Immature natural killer cell (primary cell): ENCODE data around the gene PATJ. TPM values are rescaled to one million over a fixed set of nuclear protein-coding genes. Genes with fewer than 3 reads are reported as not detected.
"Not testable (repeated sequence)": the region's sequence is repeated elsewhere in the genome, so short reads cannot be mapped to it uniquely, and the experiment has no call there.

Experiments used
- DNase-seq, 3 donors: peaks; one replicate each; pipeline ENCODE4 v3.0.0; 2022; ENCODE audit warnings: mixed read lengths in 1 of 3
- H3K27ac Mint-ChIP-seq, 6 donors: one replicate each; pipeline ENCODE4 v1.8.0; 2020; ENCODE audit warnings: mixed read lengths in 6 of 6, mild to moderate bottlenecking in 5 of 6, inconsistent platforms in 4 of 6, moderate library complexity in 3 of 6
- H3K27me3 Mint-ChIP-seq, 3 donors: one replicate each; pipeline ENCODE4 v1.8.0; 2020 to 2021; ENCODE audit warnings: low read depth in 3 of 3, mild to moderate bottlenecking in 3 of 3, mixed read lengths in 3 of 3, moderate library complexity in 3 of 3, inconsistent platforms in 1 of 3
- H3K36me3 Mint-ChIP-seq, 3 donors: one replicate each; pipeline ENCODE4 v1.8.0; 2020; ENCODE audit warnings: mixed read lengths in 3 of 3, inconsistent platforms in 2 of 3, mild to moderate bottlenecking in 2 of 3
- H3K4me1 Mint-ChIP-seq, 2 donors: one replicate each; pipeline ENCODE4 v1.8.0; 2020; ENCODE audit warnings: inconsistent platforms in 2 of 2, mild to moderate bottlenecking in 2 of 2, mixed read lengths in 2 of 2, moderate library complexity in 1 of 2
- H3K4me3 Mint-ChIP-seq, 5 donors: one replicate each; pipeline ENCODE4 v1.8.0; 2020; ENCODE audit warnings: mild to moderate bottlenecking in 5 of 5, mixed read lengths in 5 of 5, inconsistent platforms in 3 of 5, moderate library complexity in 3 of 5
- H3K9me3 Mint-ChIP-seq, 6 donors: one replicate each; pipeline ENCODE4 v1.8.0; 2020; ENCODE audit warnings: mild to moderate bottlenecking in 6 of 6, mixed read lengths in 6 of 6, inconsistent platforms in 4 of 6, moderate library complexity in 3 of 6
- polyA plus RNA-seq, 3 donors: library from polyadenylated mRNA; unstranded; fragments of 300-500 nt; fragmentation: Illumina TruSeq; gene quantifications; one replicate each; pipeline ENCODE4 v1.2.3, GENCODE V29; 2021

PATJ gene
- polyA plus RNA-seq, 3 donors from 2014 or later, result 2.9 to 7.2 (median 5.9) TPM

DNA sequence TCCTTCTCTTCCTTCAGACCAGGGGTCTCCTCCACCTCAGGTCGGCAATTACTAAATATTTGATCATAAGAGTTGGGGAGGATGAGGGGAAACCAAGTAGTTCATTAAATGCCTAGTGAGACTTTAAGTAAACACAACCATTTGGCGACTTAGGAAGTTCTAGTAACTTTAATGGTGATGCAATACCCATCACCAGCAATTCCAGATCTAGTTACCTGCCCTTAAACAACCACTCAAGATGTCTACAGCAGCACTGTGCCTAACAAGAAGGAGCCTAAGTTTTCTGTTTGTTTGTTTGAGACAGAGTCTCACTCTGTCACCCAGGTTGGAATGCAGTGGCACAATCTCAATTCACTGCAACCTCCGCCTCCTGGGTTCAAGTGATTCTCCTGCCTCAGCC lies 395.7 kb downstream of the PATJ start:
- Mint-ChIP-seq H3K36me3 (peaks cover 0 to 3% (median 0%) of the 10 kb centered on the region in 3 donors), H3K9me3 (no peaks in the 10 kb centered on the region), H3K4me3 (no peak overlapping the region), H3K27ac (no peak overlapping the region), H3K4me1 (no peaks in the 10 kb centered on the region), H3K27me3 (peaks cover 0 to 5% (median 0%) of the 10 kb centered on the region in 3 donors)
- no peak for DNase-seq

DNA sequence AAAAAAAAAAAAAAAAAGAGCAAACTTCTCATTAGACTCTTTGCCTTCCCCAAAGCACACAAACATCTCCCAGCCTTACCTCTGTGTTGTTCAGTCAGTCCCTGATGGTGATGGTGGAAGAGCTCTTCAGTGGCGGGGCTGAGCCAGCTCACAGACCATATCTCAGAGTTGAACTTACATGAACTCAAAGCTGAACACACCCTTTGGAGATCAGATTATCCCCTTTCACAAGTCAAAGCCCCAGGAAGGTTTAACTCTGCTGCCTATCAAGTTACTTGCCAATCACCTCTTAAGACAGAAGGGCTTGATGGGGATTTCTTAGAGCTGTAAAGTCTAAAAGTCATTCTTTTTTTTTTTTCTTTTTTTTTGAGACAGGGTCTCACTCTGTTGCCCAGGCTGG lies 397.1 kb downstream of the PATJ start:
- no peak overlapping the region for H3K27ac Mint-ChIP-seq
- DNase-seq, result no peak
- H3K9me3 Mint-ChIP-seq, result no peaks in the 10 kb centered on the region
- no peaks in the 10 kb centered on the region for H3K4me1 Mint-ChIP-seq
- no peak overlapping the region for H3K4me3 Mint-ChIP-seq
- peaks cover 0 to 5% (median 0%) of the 10 kb centered on the region in 3 donors for H3K27me3 Mint-ChIP-seq
- peaks cover 0 to 3% (median 0%) of the 10 kb centered on the region in 3 donors for H3K36me3 Mint-ChIP-seq

DNA sequence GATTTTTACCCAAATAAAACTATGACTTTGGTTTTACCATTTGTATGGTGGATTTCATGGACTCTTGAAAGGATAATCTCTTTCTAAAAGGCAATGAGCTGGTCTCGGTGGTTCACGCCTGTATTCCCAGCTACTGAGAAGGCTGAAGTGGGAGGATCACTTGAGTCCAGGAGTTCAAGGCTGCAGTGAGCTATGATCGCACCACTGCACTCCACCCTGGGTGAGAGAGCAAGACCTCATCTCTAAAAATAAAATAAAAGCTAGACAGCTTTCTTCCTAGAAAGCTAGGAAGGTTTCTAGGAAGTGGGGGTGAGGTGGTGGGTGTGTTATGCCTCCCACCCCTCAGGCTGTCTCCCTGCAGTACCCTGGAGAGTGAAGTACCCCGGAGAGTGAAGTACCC lies 398.4 kb downstream of the PATJ start:
- Mint-ChIP-seq H3K36me3 (peaks cover 0 to 3% (median 0%) of the 10 kb centered on the region in 3 donors), H3K4me3 (no peak overlapping the region), H3K9me3 (no peaks in the 10 kb centered on the region), H3K4me1 (no peaks in the 10 kb centered on the region), H3K27ac (no peak overlapping the region), H3K27me3 (peaks cover 0 to 3% (median 0%) of the 10 kb centered on the region in 3 donors)
- no peak for DNase-seq

DNA sequence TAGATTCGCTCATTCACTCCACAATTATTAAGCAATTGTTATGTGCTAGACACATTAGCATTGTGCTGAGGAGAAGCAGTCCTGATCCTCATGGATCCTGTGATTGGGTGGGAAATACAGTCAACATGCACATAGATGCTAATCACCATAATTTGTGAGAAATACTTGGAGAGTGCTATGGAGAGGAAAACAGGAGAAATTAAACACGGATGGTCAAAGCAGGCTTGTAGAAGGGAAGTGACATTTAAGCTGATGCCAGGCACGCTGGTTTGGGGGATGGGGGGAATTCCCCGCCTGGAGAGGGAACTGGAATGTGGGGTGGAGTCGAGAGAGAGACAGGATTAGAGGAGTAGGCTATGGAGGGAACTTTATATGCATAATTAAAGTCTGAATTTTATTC lies 400.2 kb downstream of the PATJ start:
- peaks cover 0 to 3% (median 0%) of the 10 kb centered on the region in 3 donors for H3K27me3 Mint-ChIP-seq
- H3K4me1 Mint-ChIP-seq, result no peaks in the 10 kb centered on the region
- peaks cover 0 to 1% (median 0%) of the 10 kb centered on the region in 6 donors for H3K9me3 Mint-ChIP-seq
- peaks cover 0 to 5% (median 3%) of the 10 kb centered on the region in 3 donors for H3K36me3 Mint-ChIP-seq
- no peak for DNase-seq
- no peak overlapping the region for H3K4me3 Mint-ChIP-seq
- H3K27ac Mint-ChIP-seq, result peak overlapping the region in 1 of 6 donors; percentile 1

- Mint-ChIP-seq H3K27ac (no peak overlapping the region), H3K4me1 (no peaks in the 10 kb centered on the region), H3K9me3 (peaks cover 0 to 1% (median 0%) of the 10 kb centered on the region in 6 donors), H3K4me3 (no peak overlapping the region), H3K36me3 (peaks cover 0 to 11% (median 3%) of the 10 kb centered on the region in 3 donors), H3K27me3 (peaks cover 0 to 3% (median 0%) of the 10 kb centered on the region in 3 donors)
- peak in 1 of 3 donors; percentile 5 for DNase-seq
These were observed 402.1 kb downstream of the PATJ start for GRCh38 chr1:62144238-62144831.

DNA sequence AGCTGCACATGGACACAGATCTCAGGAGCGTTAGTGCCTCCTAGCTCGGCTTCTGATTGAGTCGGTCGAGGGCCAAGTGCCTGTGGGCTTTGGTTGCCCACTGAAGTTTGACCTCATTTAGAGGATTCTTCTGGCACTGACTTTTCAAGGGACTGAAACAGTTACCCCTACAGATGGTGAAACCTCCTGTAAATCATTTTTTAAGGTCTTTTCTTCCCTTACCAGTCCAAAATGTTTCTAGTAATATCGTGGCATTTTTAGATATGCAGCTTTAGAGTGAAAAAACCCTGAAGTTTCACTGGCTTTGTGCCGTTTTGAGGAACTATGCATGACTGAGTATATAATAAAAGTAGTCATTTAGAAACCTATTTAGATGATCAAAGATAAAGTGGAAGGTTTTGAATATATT lies 417.7 kb downstream of the PATJ start:
- Mint-ChIP-seq H3K27ac (no peak overlapping the region), H3K9me3 (no peaks in the 10 kb centered on the region), H3K4me3 (no peak overlapping the region), H3K4me1 (no peaks in the 10 kb centered on the region), H3K27me3 (no peaks in the 10 kb centered on the region), H3K36me3 (no peaks in the 10 kb centered on the region)
- no peak for DNase-seq

DNA sequence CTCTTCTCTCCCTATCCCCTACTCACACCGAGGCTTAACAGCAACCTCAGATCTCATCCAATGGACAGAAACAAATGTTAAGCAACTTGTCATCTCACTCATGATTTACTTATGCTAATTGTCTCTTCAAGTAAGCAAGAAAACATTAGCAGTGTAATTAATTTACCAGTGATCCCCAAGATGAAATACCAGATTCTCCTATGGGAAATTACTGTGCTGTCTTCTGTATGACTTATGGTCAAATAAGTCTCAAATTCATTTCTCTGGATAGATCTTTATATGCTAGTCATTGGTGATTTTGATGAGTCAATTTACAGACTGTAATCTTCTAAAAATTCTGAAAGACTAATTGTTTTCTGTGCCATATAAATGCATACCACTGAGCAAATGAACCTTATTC lies 419.4 kb downstream of the PATJ start:
- Mint-ChIP-seq H3K36me3 (peaks cover 0 to 3% (median 0%) of the 10 kb centered on the region in 3 donors), H3K4me3 (no peak overlapping the region), H3K4me1 (no peaks in the 10 kb centered on the region), H3K27ac (no peak overlapping the region), H3K9me3 (no peaks in the 10 kb centered on the region), H3K27me3 (no peaks in the 10 kb centered on the region)
- no peak for DNase-seq

- not testable (repeated sequence) for H3K27ac Mint-ChIP-seq, DNase-seq, H3K36me3 Mint-ChIP-seq, H3K9me3 Mint-ChIP-seq, H3K4me1 Mint-ChIP-seq, H3K27me3 Mint-ChIP-seq, H3K4me3 Mint-ChIP-seq
These were observed 428.1 kb downstream of the PATJ start for GRCh38 chr1:62170380-62170779.

- H3K27me3 Mint-ChIP-seq, result peaks cover 2 to 3% (median 2%) of the 10 kb centered on the region in 3 donors
- H3K27ac Mint-ChIP-seq, result no peak overlapping the region
These were observed 433.4 kb downstream of the PATJ start for GRCh38 chr1:62175568-62176179.

GRCh38 chr1:62176597-62177312 lies 434.5 kb downstream of the PATJ start:
- Mint-ChIP-seq H3K4me3 (no peak overlapping the region), H3K4me1 (no peaks in the 10 kb centered on the region), H3K36me3 (no peaks in the 10 kb centered on the region), H3K9me3 (no peaks in the 10 kb centered on the region), H3K27ac (no peak overlapping the region), H3K27me3 (peaks cover 2 to 3% (median 2%) of the 10 kb centered on the region in 3 donors)
- no peak for DNase-seq

More at GRCh38 chr1:62175568-62176179, 433.4 kb downstream of the PATJ start:
- Mint-ChIP-seq H3K4me3 (no peak overlapping the region), H3K36me3 (no peaks in the 10 kb centered on the region), H3K9me3 (no peaks in the 10 kb centered on the region), H3K4me1 (no peaks in the 10 kb centered on the region)
- peak in 2 of 3 donors; percentile 9 to 14 for DNase-seq

- H3K27ac Mint-ChIP-seq, result no peak overlapping the region
- H3K9me3 Mint-ChIP-seq, result no peaks in the 10 kb centered on the region
- H3K4me3 Mint-ChIP-seq, result no peak overlapping the region
- H3K27me3 Mint-ChIP-seq, result peaks cover 0 to 2% (median 0%) of the 10 kb centered on the region in 3 donors
- no peaks in the 10 kb centered on the region for H3K4me1 Mint-ChIP-seq
- H3K36me3 Mint-ChIP-seq, result no peaks in the 10 kb centered on the region
- no peak for DNase-seq
These were observed 435.3 kb downstream of the PATJ start for GRCh38 chr1:62177621-62178020.

DNA sequence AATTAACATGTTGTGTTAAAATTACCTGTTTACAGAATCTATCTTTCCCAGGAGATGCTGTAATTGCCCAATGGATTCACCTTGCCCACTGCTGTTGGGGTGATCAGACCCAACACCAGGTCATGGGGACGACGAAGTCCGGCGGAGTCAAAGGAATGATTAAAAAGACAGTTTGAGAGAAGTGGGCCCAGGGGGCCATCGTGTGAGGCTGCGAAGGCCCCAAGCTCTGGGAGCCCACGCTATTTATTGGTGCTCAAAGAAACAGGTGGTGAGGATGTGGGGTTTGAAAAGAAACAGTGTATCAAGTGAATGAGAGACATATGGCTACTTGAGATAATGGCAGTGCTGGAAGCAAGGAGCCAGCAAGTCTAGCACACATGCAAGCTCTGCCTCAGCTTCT lies 436.1 kb downstream of the PATJ start:
- Mint-ChIP-seq H3K36me3 (no peaks in the 10 kb centered on the region), H3K4me3 (no peak overlapping the region), H3K27ac (no peak overlapping the region), H3K27me3 (peaks cover 2% of the 10 kb centered on the region in 3 donors), H3K9me3 (no peaks in the 10 kb centered on the region), H3K4me1 (no peaks in the 10 kb centered on the region)
- DNase-seq, result no peak

GRCh38 chr1:62180054-62180453 lies 437.8 kb downstream of the PATJ start:
- H3K4me1 Mint-ChIP-seq, H3K9me3 Mint-ChIP-seq, H3K27ac Mint-ChIP-seq, H3K4me3 Mint-ChIP-seq, DNase-seq, H3K27me3 Mint-ChIP-seq, H3K36me3 Mint-ChIP-seq: not testable (repeated sequence)

DNA sequence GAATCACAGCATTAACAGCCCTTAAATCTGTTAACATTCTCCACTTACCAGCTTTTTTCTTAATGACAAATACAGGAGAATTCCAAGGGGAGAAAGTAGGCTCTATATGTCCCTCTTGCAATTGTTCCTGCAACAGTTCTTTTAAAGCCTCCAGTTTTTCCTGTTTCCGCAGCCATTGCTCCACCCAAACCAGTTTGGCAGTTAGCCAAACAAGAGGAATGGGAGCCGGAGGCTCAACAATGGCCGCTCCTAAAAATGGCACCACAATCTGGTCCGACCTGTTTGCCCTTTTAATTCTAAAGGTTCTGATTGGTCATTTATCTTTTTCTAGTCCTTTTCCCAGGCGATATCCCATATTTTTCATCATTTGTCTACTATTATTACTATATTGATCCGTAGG lies 438.4 kb downstream of the PATJ start:
- peaks cover 0 to 4% (median 3%) of the 10 kb centered on the region in 3 donors for H3K27me3 Mint-ChIP-seq

More for the DNA sequence above, 438.4 kb downstream of the PATJ start:
- Mint-ChIP-seq H3K9me3 (no peaks in the 10 kb centered on the region), H3K36me3 (no peaks in the 10 kb centered on the region), H3K4me3 (no peak overlapping the region), H3K27ac (no peak overlapping the region), H3K4me1 (no peaks in the 10 kb centered on the region)
- DNase-seq, result no peak
